ENCODE results near the gene TGFB1I1. TPM values are rescaled to one million over a fixed set of nuclear protein-coding genes. Genes with fewer than 3 reads are reported as not detected.

Gene TGFB1I1
- total and polyA plus RNA-seq, 2 of the 13 experiments (the other 11 are each of a cell fraction or from before 2014, with no cell fraction given) = 0.80 to 2.9 TPM

DNA sequence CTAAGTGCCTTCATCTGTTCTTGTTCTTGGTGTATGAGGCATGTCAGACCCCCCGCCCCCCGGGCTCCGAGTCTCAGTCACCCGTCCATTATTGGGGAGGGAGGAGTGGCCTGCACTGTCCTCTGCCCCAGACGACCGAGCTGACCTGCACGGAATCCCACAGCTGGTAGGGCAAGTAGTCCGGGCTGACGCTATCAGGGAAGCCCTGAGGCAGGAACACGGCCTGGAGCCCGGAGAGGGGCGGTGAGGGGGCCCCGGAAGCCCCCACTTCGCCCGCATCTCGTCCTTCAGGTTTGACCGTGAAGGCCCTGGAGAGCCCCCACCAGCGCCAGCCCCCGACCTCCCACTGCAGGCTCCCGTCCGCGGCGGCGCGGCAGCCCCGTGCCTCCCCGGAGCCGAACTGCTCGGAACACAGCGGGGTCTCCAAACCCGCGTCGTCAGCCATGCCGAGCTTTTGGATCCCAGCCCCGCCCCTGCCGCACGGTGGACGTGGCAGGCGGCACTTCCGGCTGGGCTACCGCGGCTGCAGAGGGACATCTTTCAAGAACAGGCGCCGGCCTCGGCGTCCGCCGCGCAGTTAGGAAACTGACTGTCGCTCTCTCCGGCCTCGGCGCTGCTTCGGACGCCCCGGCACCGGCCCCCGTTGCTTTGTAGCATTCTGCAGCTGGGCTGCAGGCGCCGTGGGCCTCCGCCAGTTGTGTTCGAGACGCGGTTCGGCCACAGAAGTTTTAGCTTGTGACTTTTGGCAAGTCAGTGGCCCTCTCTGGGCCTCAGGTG, 36.2 kb downstream of the TGFB1I1 start, which contains the start of gene RUSF1 (continued):
- TF ChIP-seq, protein P1, sequence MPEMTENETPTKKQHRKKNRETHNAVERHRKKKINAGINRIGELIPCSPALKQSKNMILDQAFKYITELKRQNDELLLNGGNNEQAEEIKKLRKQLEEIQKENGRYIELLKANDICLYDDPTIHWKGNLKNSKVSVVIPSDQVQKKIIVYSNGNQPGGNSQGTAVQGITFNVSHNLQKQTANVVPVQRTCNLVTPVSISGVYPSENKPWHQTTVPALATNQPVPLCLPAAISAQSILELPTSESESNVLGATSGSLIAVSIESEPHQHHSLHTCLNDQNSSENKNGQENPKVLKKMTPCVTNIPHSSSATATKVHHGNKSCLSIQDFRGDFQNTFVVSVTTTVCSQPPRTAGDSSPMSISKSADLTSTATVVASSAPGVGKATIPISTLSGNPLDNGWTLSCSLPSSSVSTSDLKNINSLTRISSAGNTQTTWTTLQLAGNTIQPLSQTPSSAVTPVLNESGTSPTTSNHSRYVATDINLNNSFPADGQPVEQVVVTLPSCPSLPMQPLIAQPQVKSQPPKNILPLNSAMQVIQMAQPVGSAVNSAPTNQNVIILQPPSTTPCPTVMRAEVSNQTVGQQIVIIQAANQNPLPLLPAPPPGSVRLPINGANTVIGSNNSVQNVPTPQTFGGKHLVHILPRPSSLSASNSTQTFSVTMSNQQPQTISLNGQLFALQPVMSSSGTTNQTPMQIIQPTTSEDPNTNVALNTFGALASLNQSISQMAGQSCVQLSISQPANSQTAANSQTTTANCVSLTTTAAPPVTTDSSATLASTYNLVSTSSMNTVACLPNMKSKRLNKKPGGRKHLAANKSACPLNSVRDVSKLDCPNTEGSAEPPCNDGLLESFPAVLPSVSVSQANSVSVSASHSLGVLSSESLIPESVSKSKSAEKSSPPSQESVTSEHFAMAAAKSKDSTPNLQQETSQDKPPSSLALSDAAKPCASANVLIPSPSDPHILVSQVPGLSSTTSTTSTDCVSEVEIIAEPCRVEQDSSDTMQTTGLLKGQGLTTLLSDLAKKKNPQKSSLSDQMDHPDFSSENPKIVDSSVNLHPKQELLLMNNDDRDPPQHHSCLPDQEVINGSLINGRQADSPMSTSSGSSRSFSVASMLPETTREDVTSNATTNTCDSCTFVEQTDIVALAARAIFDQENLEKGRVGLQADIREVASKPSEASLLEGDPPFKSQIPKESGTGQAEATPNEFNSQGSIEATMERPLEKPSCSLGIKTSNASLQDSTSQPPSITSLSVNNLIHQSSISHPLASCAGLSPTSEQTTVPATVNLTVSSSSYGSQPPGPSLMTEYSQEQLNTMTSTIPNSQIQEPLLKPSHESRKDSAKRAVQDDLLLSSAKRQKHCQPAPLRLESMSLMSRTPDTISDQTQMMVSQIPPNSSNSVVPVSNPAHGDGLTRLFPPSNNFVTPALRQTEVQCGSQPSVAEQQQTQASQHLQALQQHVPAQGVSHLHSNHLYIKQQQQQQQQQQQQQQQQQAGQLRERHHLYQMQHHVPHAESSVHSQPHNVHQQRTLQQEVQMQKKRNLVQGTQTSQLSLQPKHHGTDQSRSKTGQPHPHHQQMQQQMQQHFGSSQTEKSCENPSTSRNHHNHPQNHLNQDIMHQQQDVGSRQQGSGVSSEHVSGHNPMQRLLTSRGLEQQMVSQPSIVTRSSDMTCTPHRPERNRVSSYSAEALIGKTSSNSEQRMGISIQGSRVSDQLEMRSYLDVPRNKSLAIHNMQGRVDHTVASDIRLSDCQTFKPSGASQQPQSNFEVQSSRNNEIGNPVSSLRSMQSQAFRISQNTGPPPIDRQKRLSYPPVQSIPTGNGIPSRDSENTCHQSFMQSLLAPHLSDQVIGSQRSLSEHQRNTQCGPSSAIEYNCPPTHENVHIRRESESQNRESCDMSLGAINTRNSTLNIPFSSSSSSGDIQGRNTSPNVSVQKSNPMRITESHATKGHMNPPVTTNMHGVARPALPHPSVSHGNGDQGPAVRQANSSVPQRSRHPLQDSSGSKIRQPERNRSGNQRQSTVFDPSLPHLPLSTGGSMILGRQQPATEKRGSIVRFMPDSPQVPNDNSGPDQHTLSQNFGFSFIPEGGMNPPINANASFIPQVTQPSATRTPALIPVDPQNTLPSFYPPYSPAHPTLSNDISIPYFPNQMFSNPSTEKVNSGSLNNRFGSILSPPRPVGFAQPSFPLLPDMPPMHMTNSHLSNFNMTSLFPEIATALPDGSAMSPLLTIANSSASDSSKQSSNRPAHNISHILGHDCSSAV (CRISPR knock-in tag; IDR thresholded peaks at IDR 0.05; ENCODE audit: borderline replicate concordance) = no peak
- peak; percentile 62; the same call in 1 of the 2 replicates for TF ChIP-seq DNMT3B (CRISPR knock-in tag; conservative IDR thresholded peaks at IDR 0.05)
- TF ChIP-seq ARID2 (CRISPR knock-in tag; IDR thresholded peaks at IDR 0.05; ENCODE audit: borderline replicate concordance) = peak; percentile 84; the same call in 1 of the 2 replicates
